ENCODE measurements around the gene BRIP1.

DNA sequence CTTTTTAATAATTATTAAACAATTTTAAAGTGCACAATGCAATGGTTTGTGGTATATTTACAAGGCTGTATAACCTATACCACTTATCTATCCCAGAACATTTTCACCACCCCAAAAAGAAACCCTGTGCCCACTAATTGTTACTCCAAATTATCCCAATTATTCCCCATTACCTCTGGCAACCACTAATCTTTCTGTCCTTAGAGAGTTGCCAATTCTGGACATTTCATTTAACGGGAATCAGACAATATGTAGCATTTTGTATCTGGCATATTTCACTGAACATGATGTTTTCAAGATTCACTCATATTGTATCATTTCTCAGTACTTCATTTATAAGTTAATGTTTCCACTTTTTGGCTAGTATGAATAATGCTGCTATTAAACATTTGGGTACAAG is 169.2 kb downstream of the BRIP1 start:
- TF ChIP-seq TEAD1 (CRISPR knock-in tag; IDR thresholded peaks at IDR 0.05) (no peak), SP1 (CRISPR knock-in tag; conservative IDR thresholded peaks at IDR 0.05) (no peak), MAX (CRISPR knock-in tag; IDR thresholded peaks at IDR 0.05) (no peak), FOXK1 (CRISPR knock-in tag; IDR thresholded peaks at IDR 0.05) (no peak), USF2 (CRISPR knock-in tag; IDR thresholded peaks at IDR 0.05) (no peak)
- TF ChIP-seq, protein P1, sequence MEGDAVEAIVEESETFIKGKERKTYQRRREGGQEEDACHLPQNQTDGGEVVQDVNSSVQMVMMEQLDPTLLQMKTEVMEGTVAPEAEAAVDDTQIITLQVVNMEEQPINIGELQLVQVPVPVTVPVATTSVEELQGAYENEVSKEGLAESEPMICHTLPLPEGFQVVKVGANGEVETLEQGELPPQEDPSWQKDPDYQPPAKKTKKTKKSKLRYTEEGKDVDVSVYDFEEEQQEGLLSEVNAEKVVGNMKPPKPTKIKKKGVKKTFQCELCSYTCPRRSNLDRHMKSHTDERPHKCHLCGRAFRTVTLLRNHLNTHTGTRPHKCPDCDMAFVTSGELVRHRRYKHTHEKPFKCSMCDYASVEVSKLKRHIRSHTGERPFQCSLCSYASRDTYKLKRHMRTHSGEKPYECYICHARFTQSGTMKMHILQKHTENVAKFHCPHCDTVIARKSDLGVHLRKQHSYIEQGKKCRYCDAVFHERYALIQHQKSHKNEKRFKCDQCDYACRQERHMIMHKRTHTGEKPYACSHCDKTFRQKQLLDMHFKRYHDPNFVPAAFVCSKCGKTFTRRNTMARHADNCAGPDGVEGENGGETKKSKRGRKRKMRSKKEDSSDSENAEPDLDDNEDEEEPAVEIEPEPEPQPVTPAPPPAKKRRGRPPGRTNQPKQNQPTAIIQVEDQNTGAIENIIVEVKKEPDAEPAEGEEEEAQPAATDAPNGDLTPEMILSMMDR (IDR thresholded peaks at IDR 0.05), result no peak
